OCI-LY1 (cell line): Measurements from ENCODE around the gene ADGRV1.
A peak's percentile ranks its signal among the peaks of the same experiment; 100 is the strongest.
"Not testable (repeated sequence)": the region's sequence is repeated elsewhere in the genome, so short reads cannot be mapped to it uniquely, and the experiment has no call there.

Experiments used
- H2AFZ ChIP-seq: fragments of 200-600 bp; sonication (generic), shearing (Covaris generic); 2 replicates; pipeline ENCODE4 v1.6.0; 2014; ENCODE audit warnings: antibody characterized with exemption, mild to moderate bottlenecking, low read length
- H3F3A ChIP-seq: fragments of 200-600 bp; sonication (generic), shearing (Covaris generic); 2 replicates; pipeline ENCODE4 v1.6.0; 2014; ENCODE audit warnings: mild to moderate bottlenecking, antibody characterized with exemption, low read length, moderate library complexity; ENCODE audit not compliant: insufficient read depth
- H3K27ac ChIP-seq: fragments of 200-600 bp; sonication (generic); 2 replicates; pipeline ENCODE4 v1.5.1; 2014; ENCODE audit warnings: low read length, mixed run types, mild to moderate bottlenecking, low read depth; ENCODE audit not compliant: poor library complexity, severe bottlenecking
- H3K27me3 ChIP-seq: fragments of 200-600 bp; sonication (generic); 2 replicates; pipeline ENCODE4 v1.6.0; 2014; ENCODE audit warnings: antibody characterized with exemption, mild to moderate bottlenecking, low read length, moderate library complexity; ENCODE audit not compliant: insufficient read depth
- H3K36me3 ChIP-seq: fragments of 200-600 bp; sonication (generic); 2 replicates; pipeline ENCODE4 v1.6.1; 2014; ENCODE audit warnings: mild to moderate bottlenecking, antibody characterized with exemption, low read length, moderate library complexity, mixed read lengths; ENCODE audit not compliant: insufficient read depth
- H3K4me1 ChIP-seq: fragments of 200-600 bp; sonication (generic); 2 replicates; pipeline ENCODE4 v1.5.1; 2014; ENCODE audit warnings: mild to moderate bottlenecking, low read length, moderate library complexity; ENCODE audit not compliant: insufficient read depth, severe bottlenecking
- H3K4me2 ChIP-seq: fragments of 200-600 bp; sonication (generic), shearing (Covaris generic); 2 replicates; pipeline ENCODE4 v1.6.1; 2014; ENCODE audit warnings: low read length
- H3K4me3 ChIP-seq: fragments of 200-600 bp; sonication (generic); 2 replicates; pipeline ENCODE4 v1.5.1; 2014; ENCODE audit warnings: low read length, low read depth, mild to moderate bottlenecking, mixed read lengths; ENCODE audit not compliant: poor library complexity, severe bottlenecking
- H3K79me2 ChIP-seq: fragments of 200-600 bp; shearing (Covaris generic); 2 replicates; pipeline ENCODE4 v1.6.1; 2016; ENCODE audit warnings: mixed run types, low read length, mixed read lengths; ENCODE audit not compliant: insufficient read depth
- H3K9ac ChIP-seq: fragments of 200-600 bp; sonication (generic), shearing (Covaris generic); 2 replicates; pipeline ENCODE4 v1.6.1; 2014; ENCODE audit warnings: mild to moderate bottlenecking, low read length, mixed read lengths
- H3K9me2 ChIP-seq: fragments of 200-600 bp; sonication (generic), shearing (Covaris generic); 2 replicates; pipeline ENCODE4 v1.6.1; 2014; ENCODE audit warnings: low read depth, mild to moderate bottlenecking, low read length, mixed read lengths
- H3K9me3 ChIP-seq: fragments of 200-600 bp; shearing (Covaris generic); 2 replicates; pipeline ENCODE4 v1.6.1; 2014; ENCODE audit warnings: low read length, mixed read lengths
- H4K20me1 ChIP-seq: fragments of 200-600 bp; sonication (generic), shearing (Covaris generic); 2 replicates; pipeline ENCODE4 v1.6.0; 2016; ENCODE audit warnings: mild to moderate bottlenecking, low read length; ENCODE audit not compliant: insufficient read depth
- EZH2 ChIP-seq: fragments of 200-600 bp; sonication (generic), shearing (Covaris generic); IDR thresholded peaks from 2 replicates; pipeline ENCODE4 v1.8.0; 2017; ENCODE audit warnings: borderline replicate concordance, mixed run types, mild to moderate bottlenecking, antibody characterized with exemption, low read length, moderate library complexity, mixed read lengths
- TF ChIP-seq, protein P1 (sequence below): fragments of 200-600 bp; sonication (generic), shearing (Covaris generic); IDR thresholded peaks from 2 replicates; pipeline ENCODE4 v1.5.1; 2017; ENCODE audit warnings: mild to moderate bottlenecking, antibody characterized with exemption, low read length, moderate library complexity, mixed read lengths

ADGRV1 gene

DNA sequence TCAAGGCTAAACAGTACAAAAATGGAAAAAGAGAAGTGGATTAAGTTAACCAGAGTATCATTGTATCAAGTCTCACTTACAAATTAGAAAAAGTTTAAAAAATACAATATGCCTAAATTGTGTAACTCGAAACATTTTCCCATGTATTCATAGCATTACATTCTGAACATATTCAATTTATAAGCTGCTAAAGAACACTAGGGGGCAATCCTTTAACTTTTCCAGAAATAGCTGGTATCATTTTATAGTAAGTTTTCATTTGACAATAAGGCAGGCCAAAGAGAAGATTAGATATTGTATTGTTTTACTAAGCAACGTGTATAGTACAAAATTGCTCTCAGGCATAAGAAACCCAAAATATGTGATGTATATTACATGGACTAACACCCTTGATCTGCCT lies 234.6 kb downstream of the ADGRV1 start:
- Histone ChIP-seq H3F3A (no peaks in the 10 kb centered on the region), H3K9me3 (no peaks in the 10 kb centered on the region), H3K9me2 (no peaks in the 10 kb centered on the region), H3K4me3 (no peak overlapping the region), H3K79me2 (no peaks in the 10 kb centered on the region), H3K36me3 (no peaks in the 10 kb centered on the region), H3K27me3 (no peaks in the 10 kb centered on the region), H3K9ac (no peak overlapping the region), H2AFZ (no peak overlapping the region), H3K4me1 (no peaks in the 10 kb centered on the region), H4K20me1 (no peaks in the 10 kb centered on the region), H3K27ac (no peak overlapping the region), H3K4me2 (no peak overlapping the region)
- no peak for TF ChIP-seq EZH2
- TF ChIP-seq, protein P1, sequence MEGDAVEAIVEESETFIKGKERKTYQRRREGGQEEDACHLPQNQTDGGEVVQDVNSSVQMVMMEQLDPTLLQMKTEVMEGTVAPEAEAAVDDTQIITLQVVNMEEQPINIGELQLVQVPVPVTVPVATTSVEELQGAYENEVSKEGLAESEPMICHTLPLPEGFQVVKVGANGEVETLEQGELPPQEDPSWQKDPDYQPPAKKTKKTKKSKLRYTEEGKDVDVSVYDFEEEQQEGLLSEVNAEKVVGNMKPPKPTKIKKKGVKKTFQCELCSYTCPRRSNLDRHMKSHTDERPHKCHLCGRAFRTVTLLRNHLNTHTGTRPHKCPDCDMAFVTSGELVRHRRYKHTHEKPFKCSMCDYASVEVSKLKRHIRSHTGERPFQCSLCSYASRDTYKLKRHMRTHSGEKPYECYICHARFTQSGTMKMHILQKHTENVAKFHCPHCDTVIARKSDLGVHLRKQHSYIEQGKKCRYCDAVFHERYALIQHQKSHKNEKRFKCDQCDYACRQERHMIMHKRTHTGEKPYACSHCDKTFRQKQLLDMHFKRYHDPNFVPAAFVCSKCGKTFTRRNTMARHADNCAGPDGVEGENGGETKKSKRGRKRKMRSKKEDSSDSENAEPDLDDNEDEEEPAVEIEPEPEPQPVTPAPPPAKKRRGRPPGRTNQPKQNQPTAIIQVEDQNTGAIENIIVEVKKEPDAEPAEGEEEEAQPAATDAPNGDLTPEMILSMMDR, result peak; percentile 25; the same call in 1 of the 2 replicates

GRCh38 chr5:90796919-90797318 lies 238.3 kb downstream of the ADGRV1 start:
- H3K27me3 ChIP-seq, H3K79me2 ChIP-seq, H2AFZ ChIP-seq, H3K36me3 ChIP-seq, H4K20me1 ChIP-seq, H3K4me1 ChIP-seq, H3K9me3 ChIP-seq, H3K9ac ChIP-seq, H3F3A ChIP-seq, H3K27ac ChIP-seq, H3K4me3 ChIP-seq, H3K4me2 ChIP-seq, H3K9me2 ChIP-seq: not testable (repeated sequence)

GRCh38 chr5:90800082-90800481 lies 241.5 kb downstream of the ADGRV1 start:
- H3F3A ChIP-seq, H3K36me3 ChIP-seq, H3K9me3 ChIP-seq, H3K9me2 ChIP-seq, H3K27me3 ChIP-seq, H2AFZ ChIP-seq, H3K27ac ChIP-seq, H3K4me3 ChIP-seq, H3K79me2 ChIP-seq, H3K4me1 ChIP-seq, H3K9ac ChIP-seq, H4K20me1 ChIP-seq, H3K4me2 ChIP-seq: not testable (repeated sequence)

GRCh38 chr5:90800515-90800914 lies 241.9 kb downstream of the ADGRV1 start:
- not testable (repeated sequence) for H3K4me1 ChIP-seq, H3K79me2 ChIP-seq, H2AFZ ChIP-seq, H4K20me1 ChIP-seq, H3K9me2 ChIP-seq, H3F3A ChIP-seq, H3K4me3 ChIP-seq, H3K36me3 ChIP-seq, H3K27ac ChIP-seq, H3K4me2 ChIP-seq, H3K9me3 ChIP-seq, H3K27me3 ChIP-seq, H3K9ac ChIP-seq
